ENCODE measurements around the gene TTLL10.
"Not testable (repeated sequence)": the region's sequence is repeated elsewhere in the genome, so short reads cannot be mapped to it uniquely, and the experiment has no call there.

Gene TTLL10

DNA sequence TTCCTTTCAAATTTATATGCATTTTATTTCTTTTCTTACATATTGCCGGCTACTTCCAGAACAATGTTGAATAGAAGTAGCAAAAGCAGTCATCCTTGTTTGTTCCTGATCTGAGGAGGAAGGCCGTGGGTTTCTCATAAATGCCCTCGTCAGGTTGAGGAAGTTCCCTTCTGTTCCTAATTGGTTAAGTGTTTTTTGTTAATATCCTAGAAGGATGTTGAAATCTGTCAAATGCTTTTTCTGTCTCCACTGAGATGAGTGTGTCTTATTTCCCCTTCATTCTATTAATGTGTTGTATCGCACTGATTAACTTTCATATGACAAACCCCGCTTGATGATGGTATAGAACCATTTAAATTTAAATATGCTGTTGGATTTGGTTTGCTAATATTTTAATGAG, 15.4 kb downstream of the TTLL10 start:
- DNase-seq = no peak

DNA sequence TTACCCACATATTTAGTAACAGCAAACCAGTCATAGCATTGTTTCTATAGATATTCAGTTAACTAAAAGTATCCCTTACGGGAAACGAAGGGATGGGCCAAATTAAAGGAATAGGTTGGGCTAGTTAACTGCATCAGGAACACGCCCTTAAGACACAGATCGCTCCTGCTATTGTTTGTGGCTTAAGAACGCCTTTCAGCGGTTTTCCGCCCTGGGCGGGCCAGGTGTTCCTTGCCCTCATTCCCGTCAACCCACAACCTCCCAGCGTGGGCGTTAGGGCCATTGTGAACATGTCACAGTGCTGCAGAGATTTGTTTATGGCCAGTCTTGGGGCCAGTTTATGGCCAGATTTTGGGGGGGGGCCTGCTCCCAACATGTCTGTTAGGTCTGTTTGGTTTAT, 18.1 kb downstream of the TTLL10 start:
- no peak for DNase-seq

DNA sequence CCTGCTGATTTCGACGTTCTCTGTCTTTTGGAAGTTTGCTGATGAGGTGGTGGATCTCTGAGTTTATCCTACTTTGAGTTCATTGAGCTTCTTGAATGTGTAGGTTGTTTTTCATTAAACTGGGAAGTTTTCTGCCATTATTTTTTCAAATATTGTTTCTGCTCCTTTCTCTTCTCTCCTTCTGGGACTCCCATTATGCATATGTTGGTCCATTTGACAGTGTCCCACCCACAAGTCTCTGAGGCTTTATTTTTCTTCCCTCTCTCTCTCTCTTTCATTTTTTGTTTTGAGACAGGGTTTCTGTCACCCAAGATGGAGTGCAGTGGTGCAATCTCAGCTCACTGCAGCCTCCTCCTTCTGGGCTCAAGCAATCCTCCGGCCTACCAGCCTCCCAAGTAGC, 21.0 kb downstream of the TTLL10 start:
- no peak for DNase-seq

DNA sequence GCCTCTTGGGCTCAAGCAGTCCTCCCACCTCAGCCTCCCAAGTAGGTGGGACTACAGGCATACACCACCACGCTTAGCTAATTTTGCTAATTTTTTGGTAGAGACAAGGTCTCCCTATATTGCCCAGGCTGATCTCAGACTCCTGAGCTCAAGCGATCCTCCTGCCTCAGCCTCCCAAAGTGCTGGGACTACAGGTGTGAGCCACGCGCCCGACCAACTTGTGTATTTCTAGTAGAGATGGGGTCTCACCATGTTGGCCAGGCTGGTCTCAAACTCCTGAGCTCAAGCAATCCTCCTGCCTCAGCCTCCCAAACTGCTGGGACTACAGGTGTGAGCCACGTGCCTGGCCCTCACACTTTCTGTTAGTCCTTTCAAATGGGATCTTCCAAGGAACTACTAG, 22.0 kb downstream of the TTLL10 start:
- DNase-seq = not testable (repeated sequence)

DNA sequence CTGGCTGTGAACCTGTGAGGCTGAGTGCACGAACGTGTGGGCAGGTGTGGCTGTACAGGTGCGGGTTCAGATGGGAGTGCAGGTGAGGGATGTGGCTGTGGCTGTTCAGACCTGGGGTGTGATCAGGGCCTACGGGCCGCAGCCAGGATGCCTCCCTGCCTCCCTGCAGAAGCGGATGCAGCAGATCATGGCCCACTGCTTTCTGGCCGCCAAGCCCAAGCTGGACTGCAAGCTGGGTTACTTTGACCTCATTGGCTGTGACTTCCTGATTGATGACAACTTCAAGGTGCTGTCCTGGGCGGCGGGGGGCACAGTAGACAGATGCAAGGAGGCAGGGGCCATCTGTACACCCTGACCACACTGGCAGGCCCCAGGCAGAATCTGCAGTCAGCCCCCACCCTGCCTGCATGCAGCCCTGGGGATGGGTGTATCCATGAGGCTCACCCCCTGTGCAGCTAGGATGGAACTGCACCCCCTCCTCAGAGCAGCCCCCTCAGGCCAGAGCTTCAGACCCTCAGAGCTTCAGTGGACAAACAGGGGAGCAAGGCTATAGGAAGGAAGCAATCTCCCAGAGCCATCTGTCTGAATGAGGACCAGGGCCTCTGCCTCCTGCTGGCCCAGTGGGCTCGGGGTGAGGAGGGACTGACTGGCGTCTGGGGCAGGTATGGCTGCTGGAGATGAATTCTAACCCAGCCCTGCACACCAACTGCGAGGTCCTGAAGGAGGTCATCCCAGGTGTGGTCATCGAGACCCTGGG, 22.9 kb downstream of the TTLL10 start:
- no peak for DNase-seq

DNA sequence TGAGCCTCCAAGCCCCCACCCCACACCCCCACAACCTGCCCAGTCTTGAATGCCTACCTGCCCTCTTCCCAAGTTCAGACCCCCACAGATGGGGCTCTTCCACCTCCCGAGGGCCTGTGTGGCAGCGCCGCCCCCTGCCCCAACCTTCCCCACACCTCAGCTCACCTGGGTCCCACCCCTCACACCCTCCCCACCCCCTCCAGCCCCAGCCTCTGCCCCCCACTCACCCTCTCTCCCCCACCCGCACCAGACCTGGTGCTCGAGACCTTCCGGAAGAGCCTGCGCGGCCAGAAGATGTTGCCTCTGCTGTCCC, 23.5 kb downstream of the TTLL10 start:
- DNase-seq = no peak

DNA sequence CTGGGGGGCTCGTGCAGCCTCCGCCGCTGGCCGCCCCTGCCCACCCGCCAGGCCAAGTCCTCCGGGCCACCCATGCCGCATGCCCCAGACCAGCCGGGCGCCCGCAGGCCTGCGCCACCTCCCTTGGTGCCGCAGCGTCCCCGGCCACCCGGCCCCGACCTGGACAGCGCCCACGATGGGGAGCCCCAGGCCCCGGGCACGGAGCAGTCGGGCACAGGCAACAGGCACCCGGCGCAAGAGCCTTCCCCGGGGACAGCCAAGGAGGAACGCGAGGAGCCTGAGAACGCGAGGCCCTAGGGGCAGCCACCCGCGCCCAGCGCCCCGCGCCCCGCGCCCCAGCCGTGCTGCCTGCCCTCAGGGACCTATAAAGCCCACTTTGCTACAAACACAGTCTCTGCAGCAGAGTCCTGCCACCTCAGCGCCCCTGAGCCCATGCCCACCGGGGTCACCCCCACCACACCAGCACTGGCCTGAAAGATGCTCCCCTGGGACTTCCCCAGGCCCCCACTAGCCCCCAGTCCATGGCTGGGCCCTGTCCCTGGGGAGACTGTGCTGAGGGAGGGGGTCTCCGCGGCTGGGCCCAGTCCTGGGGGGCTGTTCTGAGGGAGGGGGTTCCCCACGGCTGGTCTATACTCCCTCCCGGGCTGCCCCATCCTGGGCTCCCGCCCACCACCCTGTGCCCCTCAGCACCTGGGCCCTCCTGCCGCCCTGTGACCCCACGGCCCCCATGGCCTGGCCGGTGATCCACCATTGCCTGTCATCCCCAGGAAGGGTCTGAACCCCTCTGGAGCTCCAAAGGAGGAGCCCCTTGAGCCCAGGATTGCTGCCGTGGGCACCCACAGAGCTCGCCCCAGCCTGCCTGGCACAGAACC, 24.1 kb downstream of the TTLL10 start:
- no peak for DNase-seq

DNA sequence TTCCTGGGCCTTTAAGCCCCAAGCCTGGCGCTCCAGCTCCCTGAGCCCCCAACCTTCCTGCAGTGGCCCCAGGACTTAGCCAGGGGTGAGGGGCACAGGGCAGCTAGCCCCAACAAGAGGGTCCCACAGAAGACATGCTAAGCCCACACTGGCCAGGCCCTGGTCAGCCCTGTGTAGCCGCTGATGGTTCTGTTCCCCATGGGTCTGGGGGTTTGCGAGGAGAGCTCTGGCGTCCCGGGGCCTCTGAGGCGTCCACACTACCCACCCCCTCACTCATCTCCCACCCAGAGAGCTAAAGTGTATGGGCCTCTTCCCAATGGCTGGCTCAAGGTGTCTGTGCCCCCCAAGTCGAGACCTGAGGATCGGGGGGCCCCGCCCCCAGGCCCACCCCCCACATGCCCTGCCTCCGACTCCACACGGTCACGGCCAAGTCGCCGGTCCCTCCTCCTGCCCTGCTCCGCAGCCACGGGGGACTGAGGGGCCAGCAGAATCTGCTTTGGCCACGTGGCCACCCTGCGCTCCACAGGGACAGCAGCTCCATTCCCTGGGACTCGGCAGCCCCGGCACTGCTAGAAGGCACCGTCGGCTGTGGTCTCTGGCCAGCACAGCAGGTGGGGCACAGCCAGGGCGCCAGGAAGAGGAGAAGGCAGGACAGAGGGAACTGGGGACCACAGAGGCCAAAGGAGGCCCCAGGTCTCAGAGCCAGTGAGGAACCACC, 24.9 kb downstream of the TTLL10 start:
- DNase-seq = no peak

DNA sequence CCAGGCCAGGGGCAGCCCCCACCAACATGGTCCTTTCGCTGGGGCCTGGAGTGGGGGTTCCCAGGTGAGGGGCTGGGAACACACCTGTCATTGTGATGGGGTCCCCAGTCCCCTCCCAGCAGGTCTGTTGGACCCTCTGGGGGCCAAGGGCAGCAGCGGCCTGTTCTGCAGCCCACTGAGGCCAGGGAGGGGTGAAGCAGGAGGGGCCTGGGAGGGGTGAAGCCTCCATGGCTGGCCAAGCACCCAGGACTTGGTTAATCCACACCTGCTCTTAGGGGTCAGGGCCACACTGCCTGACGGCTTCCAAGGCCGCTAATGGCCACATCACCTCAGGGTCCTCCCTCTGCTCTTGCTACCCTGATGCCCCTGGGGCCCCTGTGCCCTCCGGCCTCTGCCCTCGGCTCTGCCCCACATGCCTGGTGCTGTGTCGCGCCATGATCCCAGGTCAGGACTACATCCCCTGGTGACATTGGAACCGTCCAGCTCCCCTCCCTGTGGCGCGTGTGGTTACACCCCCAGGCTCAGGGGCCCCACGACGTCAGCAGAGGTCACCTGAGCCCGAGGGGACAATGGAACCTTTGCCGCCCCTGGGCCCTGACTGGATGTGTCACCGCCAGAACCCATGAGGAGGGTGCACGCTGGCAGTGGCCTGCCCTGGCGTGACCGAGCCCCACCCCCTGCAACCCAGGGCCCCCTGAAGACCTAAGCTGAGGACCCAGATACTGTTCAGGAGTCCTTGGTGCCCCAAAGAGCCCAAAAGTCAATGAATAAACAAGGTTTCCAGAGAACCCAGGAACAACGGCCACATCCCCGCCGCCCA, 25.7 kb downstream of the TTLL10 start:
- DNase-seq = no peak

DNA sequence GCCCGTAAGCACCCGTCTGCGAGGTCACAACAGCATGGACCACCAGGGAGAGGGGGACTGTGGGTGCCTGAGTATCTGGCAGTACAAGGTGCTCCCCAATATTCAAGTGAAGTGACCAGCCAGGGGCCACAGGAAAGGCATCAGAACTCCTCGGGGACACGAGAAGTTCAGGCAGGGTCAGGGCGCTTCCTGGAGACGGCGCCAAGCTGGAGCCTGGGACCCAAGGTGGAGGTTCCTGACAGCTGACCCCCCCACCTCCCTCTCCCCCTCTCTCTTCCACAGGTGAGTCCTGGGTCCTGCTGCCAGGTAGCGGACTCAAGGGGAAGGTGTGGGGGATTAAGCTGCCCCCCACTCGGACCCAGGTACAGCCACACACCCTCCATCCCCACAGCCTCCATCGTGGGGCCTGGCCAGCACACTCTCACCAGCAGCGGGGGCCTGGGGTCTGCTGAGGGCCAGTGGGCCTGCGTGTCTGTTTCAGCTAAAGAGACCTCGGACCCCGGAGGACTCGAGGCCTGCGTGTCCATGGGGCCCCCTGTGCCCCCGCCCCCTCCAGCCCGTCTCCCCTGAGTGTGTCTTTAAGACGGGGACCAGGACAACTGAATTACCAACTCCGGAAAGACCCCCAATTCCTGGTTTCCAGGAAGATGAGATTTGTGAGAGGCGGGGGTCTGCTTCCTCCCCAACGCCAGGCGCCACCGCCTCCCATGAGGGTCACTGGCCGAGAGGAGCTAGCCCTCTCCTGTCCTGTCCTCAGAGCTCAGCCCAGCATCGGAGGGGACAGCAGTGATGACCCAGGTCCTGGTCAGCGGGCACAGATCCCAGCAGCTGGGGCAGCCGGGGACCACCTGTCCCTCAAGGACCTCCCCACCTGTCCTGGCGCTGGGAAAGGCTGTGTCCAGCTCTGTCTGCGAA, 26.5 kb downstream of the TTLL10 start:
- DNase-seq = no peak

DNA sequence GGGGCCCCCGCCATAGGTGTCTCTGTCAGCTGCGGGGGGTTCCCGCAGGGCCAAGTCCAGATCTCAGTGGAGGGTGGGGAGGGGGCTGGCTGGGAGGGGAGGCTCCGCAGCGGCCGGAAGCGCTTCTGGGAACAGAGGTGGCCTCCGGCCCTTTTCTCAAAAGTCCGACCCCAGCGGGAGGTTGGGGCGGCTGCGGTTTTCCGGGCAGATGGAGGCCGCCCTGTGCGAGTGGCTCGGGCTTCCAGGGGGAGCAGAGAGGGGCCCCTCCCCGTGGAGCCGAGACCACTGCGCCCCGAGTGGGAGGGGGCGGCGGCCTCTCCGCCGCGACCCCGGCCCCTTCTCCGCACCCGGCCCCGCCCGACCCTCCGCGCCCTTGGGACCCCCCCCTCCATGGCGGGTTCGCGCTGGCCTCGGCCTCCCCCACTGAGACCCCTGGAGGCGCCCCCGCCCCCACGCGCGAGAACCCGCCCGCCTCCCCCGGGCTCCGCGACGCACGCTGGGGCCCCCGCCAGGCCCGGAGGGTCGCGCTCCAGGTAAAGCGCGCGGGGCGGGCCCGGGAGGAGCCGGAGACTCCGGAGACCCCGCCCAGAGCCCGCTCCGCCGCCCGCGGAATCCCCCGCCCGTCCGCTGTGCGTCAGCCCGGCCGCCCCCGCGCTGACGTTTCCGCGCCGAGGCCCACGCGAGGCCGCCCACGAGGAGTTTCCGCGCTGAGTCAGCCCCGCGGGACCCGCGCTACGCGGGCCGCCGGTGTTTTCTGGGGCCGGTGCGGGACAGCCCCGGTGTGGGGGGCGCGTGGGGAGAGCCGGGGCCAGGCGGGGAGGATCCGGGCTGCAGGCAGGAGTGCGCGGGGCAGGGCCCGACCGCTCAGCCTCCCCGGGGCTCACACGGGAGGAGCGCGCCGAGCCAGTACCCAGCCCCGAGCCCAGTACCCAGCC, 27.5 kb downstream of the TTLL10 start:
- no peak for DNase-seq

DNA sequence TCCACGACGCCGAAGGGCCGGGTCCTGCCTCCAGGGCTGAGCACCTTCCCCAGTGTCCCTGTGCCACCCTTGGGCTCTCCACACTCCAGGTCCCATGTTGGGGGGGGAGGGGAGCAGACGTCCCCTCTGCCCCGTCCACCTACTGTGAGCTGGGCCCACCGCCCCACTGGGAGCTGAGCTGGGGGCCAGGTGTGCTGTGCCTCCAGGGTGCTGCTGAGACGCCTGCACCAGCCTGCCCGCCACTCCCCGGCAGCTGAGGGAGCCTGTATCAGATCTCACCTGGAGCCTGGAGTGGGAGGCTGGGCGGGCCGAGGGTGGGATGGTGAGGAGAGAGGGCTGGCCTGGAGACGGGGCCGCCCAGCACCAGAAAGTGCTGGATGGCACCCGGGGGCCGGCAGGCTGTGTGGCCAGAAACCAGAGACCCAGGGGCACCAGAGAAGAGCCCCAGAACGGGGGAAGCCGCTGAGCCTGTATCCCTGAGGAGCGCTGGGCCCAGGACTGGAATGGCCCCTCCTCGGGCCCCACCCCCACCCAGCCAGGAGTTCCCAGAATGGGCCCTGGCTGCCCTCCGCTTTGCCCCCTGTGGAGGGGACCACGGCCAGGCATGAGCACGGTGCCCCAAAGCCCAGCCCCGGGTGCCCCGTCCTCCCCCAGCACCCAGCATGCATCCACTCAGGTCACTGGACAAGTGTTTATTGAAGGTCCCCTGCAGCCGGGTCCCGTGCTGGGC, 29.3 kb downstream of the TTLL10 start:
- no peak for DNase-seq

DNA sequence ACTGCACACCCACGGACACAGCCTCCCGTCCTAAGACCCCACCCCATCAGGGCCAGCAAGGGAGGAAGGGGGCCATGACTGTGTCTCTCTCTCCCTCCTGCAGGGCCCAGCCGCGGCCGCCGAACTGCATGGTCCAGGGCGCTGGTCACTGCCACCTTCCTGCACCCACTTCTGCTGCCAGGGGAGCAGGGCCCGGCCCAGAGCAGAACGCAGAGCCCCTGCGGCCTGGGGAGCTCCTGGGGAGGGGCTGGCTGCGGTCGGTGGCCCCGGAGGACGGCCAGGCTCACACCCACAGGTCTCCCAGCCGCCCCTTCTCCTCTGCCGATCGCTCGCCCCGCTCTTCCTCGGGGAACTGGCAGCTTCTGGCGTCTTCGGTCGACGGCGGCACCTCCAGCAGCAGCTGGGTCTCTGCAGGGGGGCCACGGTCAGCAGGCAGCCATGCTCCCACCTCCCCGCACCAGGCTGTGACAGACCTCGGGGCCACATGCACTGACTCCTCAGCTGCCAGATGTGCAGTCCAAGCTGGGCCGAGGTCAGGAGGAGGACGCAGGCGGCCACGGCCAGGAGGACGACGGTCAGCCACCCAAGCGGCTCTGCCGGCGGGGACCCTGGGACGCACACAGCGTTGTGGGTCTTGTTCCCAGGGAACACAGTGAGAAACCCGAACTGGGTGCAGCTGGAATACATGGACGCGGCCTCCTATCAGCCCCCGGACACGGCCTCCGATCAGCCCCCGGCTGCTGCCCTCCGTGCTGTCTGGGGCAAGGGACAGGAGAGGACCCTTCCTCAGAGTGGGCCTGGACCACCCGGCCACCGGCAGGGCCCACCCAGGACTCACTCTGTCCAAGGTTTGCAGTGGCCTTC, 30.1 kb downstream of the TTLL10 start:
- no peak for DNase-seq

DNA sequence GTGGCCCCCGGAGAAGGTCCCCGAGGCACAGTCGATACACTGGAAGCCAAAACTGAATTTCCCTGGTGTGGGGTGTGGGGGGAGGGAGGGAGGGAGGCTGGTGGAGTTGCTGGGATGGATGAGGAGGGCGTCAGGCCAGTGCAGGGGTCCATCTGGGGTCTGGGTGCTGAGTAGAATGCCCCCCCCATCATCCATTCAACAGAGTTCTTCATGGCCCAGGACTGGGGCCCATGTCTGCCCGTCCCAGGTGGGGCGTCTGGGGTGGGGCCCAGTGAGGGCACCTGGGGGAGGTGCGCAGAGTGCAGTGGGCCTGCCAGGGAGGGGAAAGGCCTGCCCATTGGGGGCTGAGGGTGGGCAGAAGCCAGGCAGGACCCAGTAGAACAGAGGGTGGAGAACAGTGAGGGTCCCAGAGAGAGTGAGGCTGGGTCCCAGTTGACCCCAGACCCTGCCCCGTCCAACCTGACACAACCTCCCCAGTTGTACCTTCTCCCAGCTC, 30.8 kb downstream of the TTLL10 start:
- DNase-seq = no peak

DNA sequence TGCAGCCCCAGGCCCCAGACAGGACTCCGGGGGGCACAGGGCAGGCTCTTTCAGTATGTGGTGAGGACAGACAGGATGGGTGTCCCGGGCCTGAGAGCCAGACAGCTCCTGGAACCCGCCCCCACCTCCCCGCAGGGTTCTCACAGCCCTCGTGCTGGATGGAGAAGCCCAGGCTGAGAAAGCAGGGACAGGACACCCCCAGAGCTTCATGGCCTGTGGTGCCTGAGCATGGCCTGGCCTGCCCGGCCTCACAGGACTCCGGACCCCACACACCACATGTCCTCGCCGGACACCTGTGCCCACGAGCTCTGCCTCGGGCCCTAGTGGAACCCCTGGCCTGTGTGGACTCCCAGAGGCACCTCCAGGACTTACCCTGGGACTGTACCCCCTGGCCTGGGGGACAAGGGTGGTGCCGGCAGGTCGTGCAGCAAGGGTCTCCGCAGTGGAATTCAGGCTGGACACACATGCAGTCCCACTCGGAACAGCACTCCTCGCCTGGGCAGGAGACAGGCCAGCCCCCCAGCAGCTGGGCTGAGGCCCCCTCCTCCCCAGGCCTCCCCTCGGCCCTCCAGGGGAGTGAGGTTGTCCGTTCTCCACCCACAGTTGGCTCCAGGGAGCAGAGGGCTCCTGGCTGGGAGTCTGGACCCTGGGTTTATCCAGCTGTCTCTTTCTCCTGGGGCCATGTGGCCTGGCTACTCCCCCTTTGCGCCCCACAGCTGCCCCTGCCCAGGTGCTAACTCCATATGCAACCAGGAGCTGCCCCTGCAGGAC, 31.5 kb downstream of the TTLL10 start:
- no peak for DNase-seq

DNA sequence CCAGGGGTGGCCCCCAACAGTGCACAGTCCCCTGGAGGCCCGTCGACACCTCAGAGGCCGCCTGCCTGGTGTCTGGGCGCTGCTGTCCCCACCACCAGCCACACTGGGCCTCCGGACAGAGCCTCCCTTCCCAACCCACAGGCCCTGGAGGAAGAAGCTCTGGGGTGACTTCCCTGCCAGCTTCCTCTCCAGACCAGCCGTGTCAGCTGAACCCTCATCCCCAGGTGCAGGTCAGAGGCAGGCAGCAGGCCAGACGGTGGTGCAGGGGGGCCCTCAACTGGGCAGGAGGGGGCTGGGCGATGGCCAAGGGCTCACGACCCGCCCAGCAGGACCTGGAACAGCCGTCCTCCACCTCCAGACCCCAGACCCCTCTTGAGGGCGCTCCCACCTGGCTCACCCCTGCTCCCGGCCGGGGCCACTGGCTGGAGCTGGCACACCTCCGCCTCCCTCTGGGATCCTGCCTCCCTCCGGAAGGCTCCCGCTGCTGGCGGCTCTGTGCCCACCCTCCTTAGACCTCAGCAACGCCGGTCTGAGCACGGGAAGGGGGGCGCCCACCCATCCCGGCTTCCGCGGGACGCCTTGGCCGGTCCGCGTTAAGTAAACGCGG, 32.2 kb downstream of the TTLL10 start:
- DNase-seq = no peak

DNA sequence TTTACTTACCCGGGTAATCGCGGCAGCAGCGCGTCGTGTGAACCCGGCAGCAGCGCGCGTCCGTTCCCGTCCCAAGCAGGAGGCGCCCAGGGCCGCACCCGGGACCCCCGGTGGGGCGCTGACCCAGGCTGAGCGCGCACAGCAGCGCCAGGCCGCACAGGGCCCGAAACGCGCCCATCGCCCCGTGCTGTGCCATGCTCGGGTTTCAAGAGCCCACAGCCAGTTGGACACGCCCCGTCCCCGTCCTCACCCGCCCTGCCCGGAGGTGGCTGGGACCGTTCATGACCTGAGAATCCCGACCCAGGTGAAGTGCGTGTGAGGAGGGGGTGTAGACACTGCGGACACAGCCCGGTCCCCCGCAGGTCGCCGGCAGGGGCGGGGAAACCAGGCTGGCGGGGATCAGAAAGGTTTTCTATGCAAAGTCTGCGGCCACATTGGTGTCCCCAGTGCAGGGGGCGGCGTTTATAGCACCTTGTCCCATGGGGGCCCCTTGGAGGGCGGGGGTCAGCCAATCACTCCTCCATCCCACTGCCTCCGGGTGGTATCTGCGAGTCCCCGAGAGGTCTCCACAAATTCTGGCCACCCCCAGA, 32.8 kb downstream of the TTLL10 start, which contains the start of gene TNFRSF18:
Gene TNFRSF18, minus strand, starts transcription at position 217 of the 590 bp plus-strand sequence. Its CDS starts 21 bp downstream, at position 196.
- no peak for DNase-seq
